NT2/D1 (cell line): ENCODE data around the gene ITPRID2.

Source experiments
- YY1 ChIP-seq: IDR thresholded peaks from 2 replicates; pipeline ENCODE4 v1.6.1; 2011; ENCODE audit not compliant: insufficient read length, insufficient read depth
- ZNF274 ChIP-seq: IDR thresholded peaks from 2 replicates; pipeline ENCODE4 v1.6.1; 2011; ENCODE audit warnings: mild to moderate bottlenecking, low read depth, low read length

- TF ChIP-seq YY1: no peak
- TF ChIP-seq ZNF274: no peak
Measured at GRCh38 chr2:181949047-181949446, 57.5 kb downstream of the ITPRID2 start.
